Mucosa of stomach (tissue), 1 donor: ENCODE measurements around the gene STAC3.

Source experiments
- H3K27me3 ChIP-seq: one replicate; pipeline ENCODE4 v1.7.0; 2013; ENCODE audit warnings: mild to moderate bottlenecking, low read length; ENCODE audit not compliant: control insufficient read depth, insufficient read depth
- H3K36me3 ChIP-seq: one replicate; pipeline ENCODE4 v1.7.0; 2013; ENCODE audit warnings: low read length; ENCODE audit not compliant: control insufficient read depth, insufficient read depth
- H3K4me1 ChIP-seq: one replicate; pipeline ENCODE4 v1.7.0; 2013; ENCODE audit warnings: mild to moderate bottlenecking, low read length; ENCODE audit not compliant: control insufficient read depth, insufficient read depth
- H3K4me3 ChIP-seq: one replicate; pipeline ENCODE4 v1.7.0; 2013; ENCODE audit warnings: low read length
- H3K9ac ChIP-seq: one replicate; pipeline ENCODE4 v1.7.0; 2013; ENCODE audit warnings: mild to moderate bottlenecking, low read length, moderate library complexity
- H3K9me3 ChIP-seq: one replicate; pipeline ENCODE4 v1.7.0; 2013; ENCODE audit warnings: mild to moderate bottlenecking, low read length, moderate library complexity; ENCODE audit not compliant: control insufficient read depth
- donor health status: Pancreatic carcinoma.

Gene STAC3

DNA sequence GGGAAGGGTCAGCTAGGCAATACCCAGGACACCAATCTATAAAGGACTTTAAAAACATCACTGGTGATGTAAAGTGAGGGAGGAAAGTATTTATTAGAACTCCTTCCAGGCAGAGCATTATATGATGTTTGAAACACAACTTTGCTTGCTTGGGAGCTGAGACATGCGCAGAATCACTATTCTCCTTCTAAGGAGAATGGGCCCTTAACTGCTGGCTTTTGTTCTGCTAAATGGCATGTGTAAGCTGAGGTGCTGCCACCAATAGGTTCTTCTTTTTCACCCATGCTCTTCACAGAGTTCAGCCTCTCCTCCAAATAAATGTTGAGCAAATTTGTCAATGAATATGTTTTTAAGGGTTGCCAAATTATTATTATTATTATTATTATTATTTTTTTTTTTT is 3.9 kb downstream of the STAC3 start:
- Histone ChIP-seq H3K4me1 (peaks cover 21% of the 10 kb centered on the region), H3K4me3 (no peak overlapping the region), H3K27me3 (peaks cover 27% of the 10 kb centered on the region), H3K9ac (no peak overlapping the region), H3K36me3 (no peaks in the 10 kb centered on the region), H3K9me3 (no peaks in the 10 kb centered on the region)

- Histone ChIP-seq H3K4me3 (no peak overlapping the region), H3K9ac (no peak overlapping the region), H3K9me3 (no peaks in the 10 kb centered on the region), H3K36me3 (no peaks in the 10 kb centered on the region), H3K4me1 (peaks cover 48% of the 10 kb centered on the region), H3K27me3 (peaks cover 54% of the 10 kb centered on the region)
Observed at GRCh38 chr12:57244312-57244696, 6.7 kb downstream of the STAC3 start.

- Histone ChIP-seq H3K36me3 (no peaks in the 10 kb centered on the region), H3K9me3 (no peaks in the 10 kb centered on the region), H3K27me3 (peaks cover 60% of the 10 kb centered on the region), H3K4me3 (no peak overlapping the region), H3K4me1 (peaks cover 51% of the 10 kb centered on the region), H3K9ac (no peak overlapping the region)
Observed at GRCh38 chr12:57243521-57244311, 7.3 kb downstream of the STAC3 start.

- Histone ChIP-seq H3K36me3 (no peaks in the 10 kb centered on the region), H3K9ac (peak overlapping the region; percentile 39), H3K4me1 (peaks cover 59% of the 10 kb centered on the region)
Observed at GRCh38 chr12:57242691-57243454, 8.1 kb downstream of the STAC3 start.

DNA sequence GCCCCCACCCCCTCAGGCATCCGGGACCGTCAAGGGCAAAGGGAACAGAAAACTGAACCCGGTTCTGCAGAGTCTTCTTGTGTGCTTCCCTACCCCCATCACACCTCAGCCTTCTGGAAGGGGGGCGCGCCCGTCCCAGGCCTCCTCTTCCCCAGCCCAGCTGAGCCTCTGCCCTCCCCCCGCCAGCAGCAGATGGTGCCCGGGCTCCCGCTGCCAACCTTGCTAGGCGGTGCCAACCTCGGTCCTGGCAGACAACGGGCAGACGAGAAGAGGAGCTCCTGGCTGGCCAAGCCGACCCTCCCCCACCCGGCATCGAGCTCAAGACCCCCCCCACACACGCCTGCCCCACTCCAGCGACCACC is 8.7 kb downstream of the STAC3 start:
- no peaks in the 10 kb centered on the region for H3K36me3 ChIP-seq
- H3K4me1 ChIP-seq, result peaks cover 65% of the 10 kb centered on the region
- H3K27me3 ChIP-seq, result peaks cover 74% of the 10 kb centered on the region
- no peak overlapping the region for H3K9ac ChIP-seq
- peak overlapping the region; percentile 14 for H3K4me3 ChIP-seq
- H3K9me3 ChIP-seq, result no peaks in the 10 kb centered on the region

More at GRCh38 chr12:57242691-57243454, 8.1 kb downstream of the STAC3 start:
- Histone ChIP-seq H3K4me3 (peak overlapping the region; percentile 14), H3K9me3 (no peaks in the 10 kb centered on the region), H3K27me3 (peaks cover 68% of the 10 kb centered on the region)

DNA sequence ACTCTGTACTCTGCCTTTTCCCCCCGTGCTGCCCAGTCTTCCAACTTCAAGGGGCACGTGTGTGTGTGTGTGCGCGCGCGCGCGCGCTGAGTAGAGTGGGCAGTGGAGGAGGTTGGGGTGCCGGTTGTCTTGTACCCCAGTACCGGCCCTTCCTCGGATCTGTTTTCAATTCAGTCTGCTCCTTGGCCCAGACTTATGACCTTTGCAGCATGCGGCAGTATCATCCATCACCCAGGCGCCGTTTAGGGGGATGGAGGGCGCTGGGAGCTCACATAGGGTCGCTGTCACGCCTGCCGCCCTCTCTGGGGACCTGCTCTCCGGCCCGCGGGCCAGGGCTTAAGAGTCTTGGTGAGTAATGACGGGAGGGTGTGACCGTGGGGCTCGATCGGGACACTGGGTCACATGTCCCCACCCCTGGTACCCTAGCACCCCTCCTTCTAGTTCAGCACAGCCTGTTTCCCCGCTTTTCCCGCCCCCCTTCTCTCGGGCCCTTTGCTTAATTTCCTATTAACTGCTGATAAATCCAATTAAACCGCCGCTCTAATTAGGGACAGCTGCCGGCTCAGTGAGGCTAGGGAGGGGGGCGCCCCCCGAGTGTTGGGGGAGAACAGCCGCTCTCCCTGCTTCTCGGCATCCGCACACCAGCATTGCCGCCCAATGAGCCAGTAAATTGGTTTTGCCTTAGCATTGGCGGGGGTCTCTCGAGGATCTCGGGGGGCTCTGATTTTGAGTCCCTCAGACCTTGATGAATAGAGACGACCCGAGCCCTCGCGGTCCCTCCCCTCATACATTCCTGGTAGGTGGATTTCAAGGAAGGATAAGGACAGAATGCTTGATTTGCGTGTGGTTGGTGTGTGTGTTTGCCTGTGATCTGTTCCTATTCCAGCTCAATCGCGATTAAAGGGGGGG is 9.3 kb downstream of the STAC3 start:
- H3K36me3 ChIP-seq, result no peaks in the 10 kb centered on the region
- H3K9me3 ChIP-seq, result no peaks in the 10 kb centered on the region
- no peak overlapping the region for H3K9ac ChIP-seq
- H3K27me3 ChIP-seq, result peaks cover 80% of the 10 kb centered on the region
- no peak overlapping the region for H3K4me3 ChIP-seq
- peaks cover 72% of the 10 kb centered on the region for H3K4me1 ChIP-seq

DNA sequence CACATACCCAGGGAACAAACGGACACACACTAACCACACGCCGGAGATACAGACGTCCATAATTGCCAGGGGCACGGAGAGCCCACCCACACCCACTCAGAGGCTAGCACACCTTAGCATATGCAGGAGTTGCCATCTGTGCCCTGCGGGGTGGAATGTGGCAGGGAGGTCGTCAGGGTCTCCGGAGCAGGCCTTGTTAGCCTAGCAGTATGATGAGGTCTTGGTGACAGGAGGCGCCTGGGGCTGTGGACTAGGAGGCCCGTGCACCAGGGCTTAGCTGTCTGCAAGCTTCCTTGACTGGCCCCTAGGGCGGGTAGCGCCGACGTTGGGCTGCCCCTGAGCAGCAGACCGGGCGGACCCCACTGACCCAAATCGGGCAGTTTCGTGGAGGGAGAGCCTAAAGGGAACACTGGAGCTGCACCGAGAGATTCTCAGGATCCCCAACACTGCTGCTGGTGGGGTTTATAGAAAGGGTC is 10.0 kb downstream of the STAC3 start:
- Histone ChIP-seq H3K27me3 (peaks cover 87% of the 10 kb centered on the region), H3K4me1 (peaks cover 77% of the 10 kb centered on the region), H3K9me3 (no peaks in the 10 kb centered on the region), H3K9ac (no peak overlapping the region), H3K4me3 (no peak overlapping the region), H3K36me3 (no peaks in the 10 kb centered on the region)

DNA sequence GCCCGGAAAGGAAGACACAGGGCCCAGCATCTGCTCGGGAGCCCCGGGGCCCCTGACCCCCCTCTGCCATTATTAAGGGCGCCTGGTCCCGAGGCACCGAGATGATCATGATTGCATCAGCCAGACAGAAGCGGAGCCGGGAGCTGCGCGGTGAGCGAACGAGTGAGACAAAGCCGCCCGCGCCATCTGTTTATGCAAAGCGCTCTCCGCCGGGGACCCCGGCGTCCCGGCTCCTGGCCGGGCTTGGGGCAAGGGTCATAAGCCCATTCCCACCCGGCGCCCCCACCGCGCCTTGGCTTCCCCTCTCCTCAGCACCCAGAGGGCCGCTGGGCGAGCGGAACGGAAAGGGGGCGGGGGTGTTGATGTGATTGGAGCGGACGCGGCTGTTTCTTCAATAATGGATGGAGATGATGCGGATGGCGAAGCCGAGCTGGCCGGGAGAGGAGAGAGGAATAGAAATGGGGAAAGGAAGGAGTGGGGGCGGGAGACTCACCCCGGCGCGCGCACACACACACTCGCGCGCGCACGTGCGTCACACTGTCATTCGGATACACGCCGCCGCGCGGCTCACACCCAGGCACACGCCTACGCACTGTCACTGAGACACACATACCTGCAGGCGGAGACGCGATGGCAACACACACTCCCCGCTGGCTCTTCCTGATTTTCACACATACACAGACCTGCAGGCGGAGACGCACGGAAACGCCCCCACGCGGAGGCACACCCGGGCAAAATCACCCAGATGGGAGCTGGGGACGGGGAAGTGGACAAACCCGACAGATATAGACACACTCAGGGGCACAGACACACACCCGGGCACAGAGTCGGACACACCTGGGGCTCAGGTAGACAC is 10.7 kb downstream of the STAC3 start:
- Histone ChIP-seq H3K9me3 (no peaks in the 10 kb centered on the region), H3K9ac (peak overlapping the region; percentile 15), H3K4me3 (peak overlapping the region; percentile 22), H3K4me1 (peaks cover 83% of the 10 kb centered on the region), H3K27me3 (peaks cover 94% of the 10 kb centered on the region), H3K36me3 (no peaks in the 10 kb centered on the region)

GRCh38 chr12:57239587-57240065 is 11.4 kb downstream of the STAC3 start:
- Histone ChIP-seq H3K9ac (no peak overlapping the region), H3K36me3 (no peaks in the 10 kb centered on the region), H3K4me3 (no peak overlapping the region), H3K4me1 (peaks cover 90% of the 10 kb centered on the region), H3K27me3 (peaks cover 96% of the 10 kb centered on the region), H3K9me3 (no peaks in the 10 kb centered on the region)

GRCh38 chr12:57238854-57239554 is 12.0 kb downstream of the STAC3 start:
- no peak overlapping the region for H3K9ac ChIP-seq

More at GRCh38 chr12:57238854-57239554, 12.0 kb downstream of the STAC3 start:
- Histone ChIP-seq H3K27me3 (peaks cover 90% of the 10 kb centered on the region), H3K4me3 (no peak overlapping the region), H3K4me1 (peaks cover 94% of the 10 kb centered on the region), H3K9me3 (no peaks in the 10 kb centered on the region), H3K36me3 (no peaks in the 10 kb centered on the region)
